ENCODE measurements around the gene GRID2IP. TPM values are rescaled to one million over a fixed set of nuclear protein-coding genes. Genes with fewer than 3 reads are reported as not detected.

GRID2IP gene
- total RNA-seq, 1 experiment from 2014 or later, result 0.03 TPM

Other genes starting within 250 kb of the GRID2IP start
- 19.4 and 21.0 TPM in 2 replicates for gene FAM220A, start 202.5 kb downstream of the GRID2IP start, total RNA-seq (2014; rRNA removed; shearing (Covaris generic))
- gene RAC1, start 176.9 kb downstream of the GRID2IP start, total RNA-seq (2014; rRNA removed; shearing (Covaris generic)), result 105 and 119 TPM in 2 replicates
- gene DAGLB, start 103.5 kb downstream of the GRID2IP start, total RNA-seq (2014; rRNA removed; shearing (Covaris generic)), result 9.6 and 9.9 TPM in 2 replicates
- gene KDELR2, start 67.3 kb downstream of the GRID2IP start, total RNA-seq (2014; rRNA removed; shearing (Covaris generic)), result 185 and 186 TPM in 2 replicates
- gene ZDHHC4, start 26.0 kb upstream of the GRID2IP start, total RNA-seq (2014; rRNA removed; shearing (Covaris generic)), result 92.4 and 94.5 TPM in 2 replicates
- 18.5 and 28.2 TPM in 2 replicates for gene INTS15, start 38.6 kb upstream of the GRID2IP start, total RNA-seq (2014; rRNA removed; shearing (Covaris generic))
- gene ZNF853, start 64.1 kb upstream of the GRID2IP start, total RNA-seq (2014; rRNA removed; shearing (Covaris generic)), result 0.16 and 0.35 TPM in 2 replicates
- 15.5 and 18.3 TPM in 2 replicates for gene ZNF316, start 85.9 kb upstream of the GRID2IP start, total RNA-seq (2014; rRNA removed; shearing (Covaris generic))
- 44.9 and 56.1 TPM in 2 replicates for gene ZNF12, start 155.5 kb upstream of the GRID2IP start, total RNA-seq (2014; rRNA removed; shearing (Covaris generic))
- gene RSPH10B2, start 202.6 kb upstream of the GRID2IP start, total RNA-seq (2014; rRNA removed; shearing (Covaris generic)), result 0.11 and 0.34 TPM in 2 replicates